HG03354 (cell line): ENCODE measurements around the gene ANKRD6.

Source experiments
- ATAC-seq: cut with Tn5 transposase; IDR thresholded peaks from one replicate; pipeline ENCODE4 v1.9.1; 2021; ENCODE audit warnings: mild to moderate bottlenecking; ENCODE audit not compliant: unreplicated experiment, poor library complexity, severe bottlenecking

ANKRD6 gene

DNA sequence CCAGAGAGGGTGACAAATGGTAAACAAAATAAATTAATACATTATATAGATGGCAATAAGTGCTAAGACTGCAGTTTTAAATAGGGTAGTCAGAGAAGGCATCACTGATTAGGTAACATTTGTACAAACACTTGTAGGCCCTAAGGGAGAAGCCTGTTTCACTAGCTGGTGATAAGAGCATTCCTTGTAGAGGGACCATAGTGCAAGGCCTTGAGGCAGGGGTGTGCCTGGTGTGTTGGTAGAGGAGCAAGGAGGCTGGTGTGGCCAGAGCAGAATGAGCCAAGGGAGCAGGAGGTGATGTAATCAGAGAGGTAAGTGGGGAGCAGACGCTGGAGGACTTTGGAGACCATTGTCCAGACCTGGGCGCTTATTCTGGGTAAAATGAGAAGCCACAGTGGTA lies 70.7 kb downstream of the ANKRD6 start:
- ATAC-seq: no peak

GRCh38 chr6:89505847-89506246 lies 72.9 kb downstream of the ANKRD6 start:
- ATAC-seq: no peak

GRCh38 chr6:89506716-89507617 lies 74.0 kb downstream of the ANKRD6 start:
- ATAC-seq: no peak

DNA sequence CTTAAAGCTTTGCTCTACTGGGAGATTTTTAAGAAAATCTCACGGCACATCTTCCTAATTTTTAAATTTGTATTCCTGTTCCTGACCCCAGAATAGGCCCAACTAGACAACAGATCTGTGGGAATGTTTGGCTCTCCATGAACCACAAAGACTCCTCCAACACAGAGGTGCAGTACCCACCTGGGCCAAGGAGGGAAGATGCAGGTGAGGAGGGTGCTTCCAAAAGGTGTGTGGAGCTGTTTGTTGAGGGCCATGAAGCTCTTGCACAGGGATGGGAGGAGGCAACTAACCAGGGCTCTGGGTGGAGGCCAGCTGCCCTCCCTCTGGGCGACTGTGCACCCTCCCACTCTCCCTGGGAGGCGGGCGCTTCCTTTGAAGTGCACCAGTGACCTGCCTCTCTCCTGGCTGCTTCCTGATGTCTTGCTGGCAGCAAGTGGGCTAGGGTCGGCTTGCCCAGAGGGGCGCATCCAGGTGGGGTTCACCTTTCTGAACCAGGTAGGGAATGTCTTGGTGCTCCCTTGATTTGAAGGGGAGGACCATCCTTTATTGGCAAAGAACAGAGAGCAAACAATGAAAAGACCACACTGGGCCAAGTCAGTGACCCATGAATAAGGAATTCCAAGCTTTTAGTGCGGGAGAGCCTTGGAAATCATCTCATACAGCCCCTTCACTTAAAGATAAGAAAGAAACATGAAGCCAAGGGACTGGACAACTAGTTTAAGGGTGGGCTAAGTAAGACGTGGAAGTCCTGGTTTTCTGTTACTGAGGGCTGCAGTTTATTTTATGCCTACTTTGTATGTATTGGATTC lies 76.0 kb downstream of the ANKRD6 start:
- no peak for ATAC-seq

DNA sequence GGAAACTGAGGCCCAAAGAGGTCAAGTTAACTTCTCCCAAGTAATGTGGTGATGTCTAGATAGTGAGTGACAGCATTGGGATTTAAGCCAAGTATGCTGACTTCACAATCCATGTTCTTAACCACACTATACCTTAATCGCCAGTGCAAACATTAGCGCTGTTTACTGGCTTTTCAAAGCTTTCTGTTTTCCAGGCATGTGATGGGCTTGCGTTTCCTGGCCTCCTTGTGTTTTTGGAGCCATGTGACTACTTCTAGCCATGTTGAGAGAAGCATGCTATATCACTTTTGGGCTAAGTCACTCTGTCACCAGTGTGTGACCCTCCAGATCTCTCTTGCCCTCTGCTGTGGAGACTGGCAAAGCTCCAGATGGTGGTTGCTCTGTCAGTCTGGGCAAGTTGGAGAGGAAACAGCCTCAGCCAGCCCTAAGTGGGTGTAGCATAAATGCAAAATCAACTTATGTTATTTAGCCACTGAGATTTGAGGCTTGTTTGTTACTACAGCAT lies 76.9 kb downstream of the ANKRD6 start:
- no peak for ATAC-seq

- no peak for ATAC-seq
Observed at GRCh38 chr6:89510393-89510792, 77.4 kb downstream of the ANKRD6 start.

DNA sequence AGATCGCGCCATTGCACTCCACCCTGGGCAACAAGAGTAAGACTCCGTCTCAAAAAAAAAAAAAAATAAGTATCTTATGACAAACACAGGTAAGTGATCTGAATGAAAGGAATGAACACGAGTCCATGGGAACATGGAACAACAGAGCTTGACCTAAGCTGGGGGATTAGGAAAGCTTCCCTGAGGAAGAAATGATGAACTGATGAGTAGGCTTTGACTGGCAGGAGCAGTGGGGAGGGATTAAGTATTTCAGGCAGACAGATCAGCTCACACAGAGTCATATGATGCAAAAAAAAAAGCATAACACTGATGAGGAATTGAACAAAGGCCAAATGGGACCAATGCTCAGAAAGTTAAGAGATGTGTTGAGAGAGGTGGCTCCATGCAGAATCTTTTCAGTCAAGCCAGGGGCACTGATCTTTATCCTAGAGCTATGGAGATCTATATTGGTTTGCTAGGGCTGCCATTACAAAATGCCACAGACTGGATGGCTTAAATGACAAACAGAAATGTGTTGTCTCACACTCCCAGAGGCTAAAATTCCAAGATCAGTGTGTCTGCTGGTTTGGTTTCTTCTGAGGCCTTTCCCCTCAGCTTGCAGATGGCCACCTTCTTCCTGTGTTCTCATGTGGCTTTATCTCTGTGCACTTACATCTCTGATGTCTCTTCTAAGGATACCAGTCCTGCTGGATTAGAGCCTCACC lies 85.6 kb downstream of the ANKRD6 start:
- no peak for ATAC-seq

DNA sequence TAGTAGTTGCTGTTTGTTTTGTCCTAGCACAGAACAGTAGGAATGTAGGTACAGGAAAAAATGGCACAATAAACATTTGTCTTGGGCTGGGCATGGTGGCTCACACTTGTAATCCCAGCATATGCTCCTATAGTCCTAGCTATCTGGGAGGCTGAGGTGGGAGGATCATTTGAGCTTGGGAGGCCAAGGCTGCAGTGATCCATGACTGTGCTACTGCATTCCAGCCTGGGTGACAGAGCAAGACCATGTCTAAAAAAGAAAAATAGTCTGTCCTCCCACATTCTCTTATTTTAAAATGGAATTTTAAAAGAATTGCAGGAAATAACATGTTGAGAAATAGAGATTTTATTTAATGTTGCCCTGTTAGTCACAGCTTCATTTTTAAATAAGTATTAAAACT lies 87.8 kb downstream of the ANKRD6 start:
- ATAC-seq: no peak

DNA sequence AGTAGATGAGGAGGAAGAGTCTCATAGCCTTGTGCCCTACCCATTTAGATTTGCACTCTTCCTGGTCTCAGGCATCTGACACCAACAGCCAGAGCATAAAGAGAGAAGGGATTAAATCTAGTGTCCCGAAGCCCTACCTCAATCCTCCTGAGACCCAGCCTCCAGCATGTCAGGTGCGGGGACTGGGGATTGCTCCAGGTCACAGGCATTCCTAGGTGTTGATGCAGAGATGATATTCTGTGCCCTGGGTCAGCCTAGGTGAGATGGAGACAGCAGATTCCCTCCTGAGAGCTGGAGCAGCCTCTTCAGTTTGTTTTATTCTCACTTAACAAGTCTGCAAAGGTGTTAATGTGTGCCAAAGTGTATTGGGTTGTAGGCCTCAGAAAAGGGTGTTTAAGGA lies 89.8 kb downstream of the ANKRD6 start:
- ATAC-seq: no peak

DNA sequence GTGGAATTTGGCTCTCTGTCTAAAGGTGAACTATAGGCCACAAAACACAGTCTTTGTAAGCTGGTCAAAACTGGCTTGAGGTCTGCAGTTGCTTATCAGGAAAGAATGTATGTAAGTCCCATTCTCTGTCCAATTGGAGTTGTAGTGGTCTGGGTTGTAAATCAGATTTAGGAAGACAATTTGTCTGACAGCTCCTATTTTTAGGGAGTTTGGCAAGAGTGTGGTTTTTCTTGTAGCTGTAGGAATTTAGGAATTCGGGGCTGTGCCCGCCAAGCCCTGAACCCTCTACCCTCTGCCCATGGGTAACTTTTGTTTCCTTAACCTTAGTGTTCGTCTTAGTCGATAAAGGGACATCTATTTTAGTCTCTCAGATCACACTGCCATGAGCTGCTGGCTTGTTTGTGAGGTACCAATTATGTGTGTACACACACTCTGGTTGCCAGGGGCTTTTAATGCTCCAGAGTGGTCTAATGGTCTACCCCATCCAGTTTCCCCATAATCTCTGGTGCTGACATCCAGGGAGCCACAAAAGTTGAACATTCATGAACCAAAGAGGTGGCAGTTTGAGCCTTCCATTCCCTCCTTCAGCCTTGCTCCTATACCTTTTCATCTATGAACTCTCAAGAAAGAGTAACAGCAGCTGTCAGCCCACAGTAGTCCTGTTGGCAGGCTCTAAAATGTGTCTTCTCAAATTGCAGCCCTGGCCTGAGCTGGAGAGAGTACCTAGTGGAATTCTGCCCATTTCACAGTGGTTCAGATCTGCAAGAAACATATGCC lies 93.0 kb downstream of the ANKRD6 start:
- no peak for ATAC-seq

GRCh38 chr6:89526563-89526869 lies 93.6 kb downstream of the ANKRD6 start:
- ATAC-seq: no peak

DNA sequence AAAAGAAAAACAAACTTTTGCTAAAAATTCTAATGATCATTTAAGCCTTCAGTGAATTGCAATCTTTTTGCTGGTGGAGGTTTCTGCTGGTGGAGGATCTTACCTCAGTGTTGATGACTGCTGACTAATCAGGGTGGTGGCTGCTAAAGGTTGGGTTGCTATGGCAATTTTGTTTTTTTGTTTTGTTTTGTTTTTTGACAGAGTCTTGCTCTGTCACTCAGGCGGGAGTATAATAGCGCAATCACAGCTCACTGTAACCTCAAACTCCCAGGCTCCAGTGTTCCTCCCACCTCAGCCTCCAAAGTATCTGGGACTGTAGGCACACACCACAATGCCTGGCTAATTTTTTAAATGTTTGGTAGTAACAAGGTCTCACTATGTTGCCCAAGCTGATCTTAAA lies 94.7 kb downstream of the ANKRD6 start:
- no peak for ATAC-seq

DNA sequence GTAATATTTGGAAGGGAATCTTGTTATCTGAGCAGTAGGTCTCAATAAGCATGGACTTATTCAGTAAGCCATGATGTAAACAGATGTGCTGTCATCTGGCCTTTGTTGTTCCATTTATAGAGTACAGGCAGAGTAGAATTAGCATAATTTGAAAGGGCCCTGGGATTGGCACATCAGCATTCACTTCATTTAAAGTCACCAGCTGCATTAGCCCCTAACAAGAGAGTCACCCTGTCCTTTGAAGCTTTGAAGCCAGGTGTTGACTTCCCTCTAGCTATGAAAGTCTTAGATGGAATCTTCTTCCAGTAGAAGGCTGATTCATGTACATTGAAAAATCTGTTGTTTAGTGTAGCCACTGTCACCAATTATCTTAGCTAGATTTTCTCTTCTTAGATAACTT lies 95.9 kb downstream of the ANKRD6 start:
- ATAC-seq: no peak

DNA sequence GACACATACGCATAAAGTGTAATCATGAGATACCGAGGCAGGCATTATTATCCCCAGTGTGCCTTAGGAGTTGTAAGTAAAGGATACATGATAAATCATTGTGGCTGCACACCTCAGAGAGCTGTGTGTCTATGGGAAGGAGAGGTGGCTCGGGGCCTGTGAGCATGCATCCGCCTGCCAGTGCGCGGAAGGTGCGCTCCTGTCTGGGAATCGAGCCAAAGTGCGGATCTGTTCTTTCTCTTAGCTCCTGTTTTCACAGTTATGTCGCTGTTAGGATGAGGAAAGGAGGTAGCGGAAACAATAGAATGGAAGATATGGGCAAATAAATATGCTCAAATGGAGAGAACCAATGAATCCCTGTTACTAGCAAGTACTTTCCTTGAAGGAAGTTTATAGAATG lies 98.0 kb downstream of the ANKRD6 start:
- ATAC-seq: no peak

GRCh38 chr6:89536231-89536630 lies 103.3 kb downstream of the ANKRD6 start:
- no peak for ATAC-seq

- ATAC-seq: no peak
Observed at GRCh38 chr6:89539779-89540178, 106.8 kb downstream of the ANKRD6 start.

- peak; percentile 94 for ATAC-seq
Observed at GRCh38 chr6:89542081-89542857, 109.3 kb downstream of the ANKRD6 start.

GRCh38 chr6:89542866-89543265 lies 109.9 kb downstream of the ANKRD6 start:
- ATAC-seq: peak; percentile 33

DNA sequence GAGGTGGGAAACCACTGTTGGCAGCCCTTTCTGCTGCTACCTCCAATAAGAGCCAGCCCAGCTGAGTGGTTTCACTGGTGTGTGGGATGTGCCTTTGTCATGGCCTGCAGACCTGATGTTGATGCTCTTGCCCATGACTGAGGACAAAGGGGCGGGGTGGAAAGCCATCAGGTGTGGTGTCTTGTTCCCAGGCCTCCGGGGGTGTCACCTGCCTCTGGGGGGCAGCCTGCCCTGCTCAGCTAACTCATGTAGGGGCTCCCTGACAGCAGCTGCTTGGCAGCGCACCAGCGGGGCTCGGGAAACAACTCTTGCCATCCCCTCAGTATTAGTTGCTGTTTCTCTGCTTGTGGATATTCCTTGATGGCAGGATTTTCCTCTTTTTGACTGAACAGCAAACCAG lies 114.3 kb downstream of the ANKRD6 start:
- no peak for ATAC-seq
